HG03095 (cell line): Measurements from ENCODE around the gene EHBP1L1.
"Not testable (repeated sequence)": the region's sequence is repeated elsewhere in the genome, so short reads cannot be mapped to it uniquely, and the experiment has no call there.

Experiments used
- ATAC-seq: cut with Tn5 transposase; IDR thresholded peaks from one replicate; pipeline ENCODE4 v1.9.1; 2021; ENCODE audit warnings: moderate library complexity; ENCODE audit not compliant: unreplicated experiment

Gene EHBP1L1

DNA sequence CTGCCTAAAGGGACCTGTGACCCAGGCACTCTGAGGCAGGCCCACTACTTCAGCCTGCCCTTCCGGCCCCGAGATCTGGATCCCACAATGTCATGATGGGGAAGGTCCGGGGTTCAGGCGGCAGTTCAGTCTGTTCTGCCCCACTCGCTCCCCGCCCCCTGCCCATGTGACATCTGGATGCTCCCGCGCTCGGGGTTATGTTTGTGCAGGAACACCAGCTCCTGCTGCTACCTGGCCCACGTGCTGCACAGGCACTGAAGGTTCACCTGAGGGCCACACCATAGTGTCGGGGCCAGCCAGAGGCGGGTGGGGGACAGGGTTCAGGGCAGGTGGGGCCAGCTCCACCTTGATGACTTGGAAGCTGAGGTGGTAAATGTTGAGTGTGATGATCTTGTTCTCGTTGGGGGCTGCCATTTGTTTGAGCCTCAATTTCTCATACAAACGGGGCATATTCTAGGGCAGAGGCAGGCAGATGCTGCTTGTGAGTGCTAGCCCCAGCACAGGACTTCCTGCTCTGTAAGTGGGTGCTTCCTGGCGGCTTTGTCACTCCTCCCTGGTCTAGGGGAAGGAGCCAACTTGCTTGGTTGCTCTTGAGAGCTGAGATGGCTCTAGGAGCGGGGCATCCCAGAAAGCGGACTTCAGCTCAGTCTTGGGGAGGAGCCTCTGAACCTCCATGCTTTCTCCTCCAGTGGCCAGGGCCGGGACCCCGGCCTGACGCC, 57.7 kb downstream of the EHBP1L1 start:
- no peak for ATAC-seq

DNA sequence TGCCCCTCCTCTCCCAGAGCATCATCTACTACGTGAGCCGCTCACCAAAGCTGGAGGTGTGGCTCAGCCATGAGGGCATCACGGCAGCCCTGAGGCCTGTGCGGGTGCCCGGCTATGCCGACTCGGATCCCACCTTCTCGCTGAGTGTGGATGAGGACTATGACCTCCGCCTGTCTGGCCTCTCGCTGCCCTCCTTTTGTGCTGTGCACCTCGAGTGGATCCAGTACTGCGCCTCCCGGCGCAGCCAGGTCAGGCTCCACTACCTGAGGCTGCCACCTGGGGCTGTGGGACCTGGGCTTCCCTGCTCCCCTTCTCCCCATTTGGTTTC, 58.2 kb downstream of the EHBP1L1 start:
- no peak for ATAC-seq

DNA sequence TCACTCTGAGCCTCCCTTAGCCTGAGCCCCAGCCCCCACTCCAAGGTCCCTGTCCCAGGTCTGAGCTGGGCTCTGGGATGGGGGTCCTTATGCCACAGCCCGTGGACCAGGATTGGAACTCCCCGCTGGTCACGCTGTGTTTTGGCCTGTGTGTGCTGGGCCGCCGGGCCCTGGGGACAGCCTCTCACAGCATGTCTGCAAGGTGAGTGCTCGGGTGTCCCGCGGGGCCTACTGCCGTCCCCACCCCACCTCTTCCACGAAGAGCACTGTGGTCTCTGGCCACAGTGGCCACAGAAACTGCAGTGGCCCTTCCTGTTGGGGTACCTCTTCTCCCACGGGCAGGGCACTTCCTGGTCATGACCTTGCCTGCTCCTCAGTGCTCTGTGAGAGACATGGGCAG, 58.6 kb downstream of the EHBP1L1 start:
- ATAC-seq = no peak

DNA sequence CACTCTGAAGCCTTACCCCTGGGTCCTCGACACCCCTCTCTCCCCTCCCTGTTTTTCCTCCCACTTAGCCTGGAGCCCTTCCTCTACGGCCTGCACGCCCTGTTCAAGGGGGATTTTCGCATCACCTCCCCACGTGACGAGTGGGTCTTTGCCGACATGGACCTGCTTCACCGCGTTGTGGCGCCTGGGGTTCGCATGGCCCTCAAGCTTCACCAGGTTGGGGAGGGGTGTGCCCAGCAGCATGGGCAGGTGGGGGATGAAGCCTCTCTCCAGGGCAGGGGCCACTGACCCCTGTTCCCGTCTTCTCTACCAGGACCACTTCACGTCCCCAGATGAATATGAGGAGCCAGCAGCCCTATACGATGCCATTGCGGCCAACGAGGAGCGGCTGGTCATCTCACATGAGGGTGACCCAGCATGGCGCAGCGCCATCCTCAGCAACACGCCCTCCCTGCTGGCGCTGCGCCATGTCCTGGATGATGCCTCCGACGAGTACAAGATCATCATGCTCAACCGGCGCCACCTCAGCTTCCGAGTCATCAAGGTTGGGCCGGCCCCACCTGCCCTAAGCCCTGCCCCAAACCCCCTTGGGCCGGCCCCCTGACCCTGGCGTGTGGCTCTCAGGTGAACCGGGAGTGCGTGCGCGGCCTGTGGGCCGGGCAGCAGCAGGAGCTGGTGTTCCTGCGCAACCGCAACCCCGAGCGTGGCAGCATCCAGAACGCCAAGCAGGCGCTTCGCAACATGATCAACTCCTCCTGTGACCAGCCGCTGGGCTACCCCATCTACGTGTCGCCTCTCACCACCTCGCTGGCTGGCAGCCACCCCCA, 59.3 kb downstream of the EHBP1L1 start:
- no peak for ATAC-seq

DNA sequence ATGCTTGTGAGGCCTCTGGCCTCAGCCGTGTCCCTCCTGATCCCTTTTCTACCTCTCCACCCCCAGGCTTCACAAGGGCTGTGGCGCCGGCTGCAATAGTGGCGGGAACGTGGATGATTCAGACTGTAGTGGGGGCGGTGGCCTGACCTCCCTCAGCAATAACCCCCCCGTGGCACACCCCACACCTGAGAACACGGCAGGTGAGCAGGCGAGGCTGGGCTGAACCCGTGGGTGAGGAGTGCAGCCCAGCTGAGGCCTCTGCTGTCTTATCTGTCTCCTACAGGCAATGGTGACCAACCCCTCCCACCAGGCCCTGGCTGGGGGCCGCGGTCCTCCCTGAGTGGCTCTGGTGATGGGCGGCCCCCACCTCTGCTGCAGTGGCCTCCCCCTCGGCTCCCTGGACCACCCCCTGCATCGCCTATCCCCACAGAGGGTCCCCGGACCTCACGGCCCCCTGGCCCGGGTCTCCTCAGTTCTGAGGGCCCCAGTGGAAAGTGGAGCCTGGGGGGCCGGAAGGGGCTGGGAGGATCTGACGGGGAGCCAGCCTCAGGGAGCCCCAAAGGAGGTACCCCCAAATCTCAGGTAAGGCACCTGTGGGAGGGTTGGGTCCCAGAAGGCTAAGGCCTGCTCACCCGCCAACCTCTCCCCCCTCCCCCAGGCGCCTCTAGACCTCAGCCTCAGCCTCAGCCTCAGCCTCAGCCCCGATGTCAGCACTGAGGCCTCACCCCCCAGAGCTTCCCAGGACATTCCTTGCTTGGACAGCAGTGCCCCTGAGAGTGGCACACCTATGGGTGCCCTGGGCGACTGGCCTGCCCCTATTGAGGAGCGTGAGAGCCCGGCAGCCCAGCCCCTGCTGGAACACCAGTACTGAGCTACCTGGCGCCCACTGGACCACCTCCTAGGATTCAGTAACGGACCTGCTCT, 60.5 kb downstream of the EHBP1L1 start:
- ATAC-seq = no peak

DNA sequence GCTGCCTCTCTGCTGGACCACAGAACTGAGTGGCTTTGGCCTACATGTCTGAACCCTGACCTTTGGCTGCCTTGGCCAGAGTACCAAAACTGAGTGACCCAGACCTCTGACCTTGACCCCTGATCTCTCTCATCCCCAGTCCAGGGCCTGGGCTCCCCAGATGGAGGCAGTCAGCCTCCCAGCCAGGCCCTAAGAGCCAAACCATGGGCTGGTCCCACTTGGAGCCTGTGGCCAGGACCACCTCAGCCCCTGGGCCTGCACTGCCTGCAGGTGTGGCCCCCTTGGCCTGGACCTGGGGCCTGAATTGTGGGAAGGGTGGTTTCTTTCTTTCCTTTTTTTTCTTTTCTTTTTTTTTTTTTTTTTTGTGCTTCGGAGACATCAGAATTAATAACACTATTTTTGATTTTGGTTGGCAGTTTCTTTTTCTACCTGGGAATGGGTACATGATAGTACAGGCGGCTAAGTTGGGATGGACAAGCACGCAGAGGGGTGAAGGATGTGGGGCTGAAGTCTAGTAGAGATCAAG, 61.2 kb downstream of the EHBP1L1 start:
- no peak for ATAC-seq

DNA sequence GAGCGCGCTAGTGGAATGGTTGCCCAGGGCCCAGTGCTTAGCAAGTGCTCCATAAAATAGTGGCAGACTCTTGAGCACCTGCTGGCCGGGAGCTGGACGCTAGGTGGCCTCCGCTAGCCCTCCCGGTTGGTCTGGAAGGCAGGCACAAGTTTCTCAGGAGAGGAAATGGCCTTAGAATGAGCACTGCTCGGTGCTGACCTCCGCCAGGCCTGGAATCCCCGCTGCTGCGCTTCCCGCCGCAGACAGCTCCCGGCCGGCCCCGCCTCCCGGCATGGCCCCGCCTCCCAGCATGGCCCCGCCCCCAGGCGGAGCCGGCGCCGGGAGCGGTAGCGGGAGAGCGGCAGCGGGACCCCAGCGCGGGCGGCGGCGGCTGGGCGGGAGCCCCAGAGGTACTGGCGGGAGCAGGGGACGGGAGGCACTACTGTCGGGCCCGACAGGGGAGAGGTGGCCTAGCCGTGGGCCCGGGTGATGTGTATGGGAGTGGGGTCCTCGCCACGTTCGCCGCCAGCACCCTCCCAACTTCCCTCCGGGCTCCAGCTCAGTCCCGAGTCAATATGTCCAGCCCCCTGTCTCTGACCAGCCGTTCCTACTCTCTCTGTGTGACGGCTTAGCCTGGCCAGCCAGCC, 62.1 kb downstream of the EHBP1L1 start, which contains the start of gene SIPA1:
Gene SIPA1, plus strand, starts transcription at position 308 of the 626 bp plus-strand sequence. CDS start 2,821 bp downstream, outside the sequence.
- ATAC-seq = peak; percentile 39

DNA sequence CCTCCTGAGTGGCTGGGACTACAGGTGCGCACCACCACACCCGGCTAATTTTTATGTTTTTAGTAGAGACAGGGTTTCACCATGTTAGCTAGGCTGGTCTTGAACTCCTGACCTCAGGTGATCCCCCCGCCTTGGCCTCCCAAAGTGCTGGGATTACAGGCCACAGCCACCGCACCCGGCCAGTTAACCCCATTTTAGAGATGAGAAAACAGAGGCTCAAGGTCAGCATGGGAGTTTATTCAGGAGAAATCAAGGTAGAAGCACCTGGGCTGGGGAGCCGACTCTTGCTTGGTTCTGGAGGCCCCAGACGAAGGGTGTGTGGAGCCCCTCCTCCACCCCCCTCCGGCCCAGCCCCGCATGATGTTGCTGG, 63.4 kb downstream of the EHBP1L1 start:
- not testable (repeated sequence) for ATAC-seq

DNA sequence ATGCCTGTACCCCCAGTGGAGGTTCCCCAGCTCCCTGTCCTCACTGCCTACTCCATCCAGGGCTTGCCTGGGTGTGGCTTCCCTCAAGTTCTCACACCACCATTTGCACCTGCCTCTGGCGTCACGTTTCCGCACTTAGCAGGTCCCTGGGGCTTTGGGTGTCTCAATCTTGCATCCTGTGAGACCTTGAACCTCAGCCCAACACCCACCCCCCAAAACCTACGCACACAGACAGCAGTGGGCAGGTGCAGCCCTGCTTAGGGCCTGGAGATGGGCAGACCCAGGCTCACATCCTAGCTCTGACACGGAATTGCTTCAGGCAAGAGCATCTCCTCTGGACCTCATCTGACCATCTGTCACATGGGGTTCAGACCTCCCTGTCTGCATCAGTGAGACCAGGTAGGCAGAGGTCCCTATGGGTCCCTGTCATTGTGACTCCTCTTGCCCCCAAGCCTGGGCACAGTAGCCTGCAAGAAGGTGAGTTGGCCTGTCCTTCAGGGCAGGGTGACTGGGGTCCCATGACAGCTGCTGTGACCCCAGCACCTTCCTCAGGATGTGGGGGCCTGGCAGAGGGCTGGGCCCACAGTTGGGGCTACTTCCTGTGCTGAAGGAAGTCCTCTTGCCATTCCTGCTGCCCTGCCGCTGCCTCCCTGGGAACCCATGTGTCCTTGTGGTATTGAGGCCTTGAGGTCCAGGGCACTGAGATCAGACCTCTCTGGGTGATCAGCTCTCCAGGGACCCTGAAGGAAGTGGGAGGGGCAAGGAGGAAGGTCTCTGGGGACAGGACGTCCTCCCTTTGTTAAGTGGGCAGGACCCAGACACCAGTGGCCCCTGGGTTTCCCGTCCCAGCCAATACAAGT, 64.0 kb downstream of the EHBP1L1 start:
- ATAC-seq = peak; percentile 37

DNA sequence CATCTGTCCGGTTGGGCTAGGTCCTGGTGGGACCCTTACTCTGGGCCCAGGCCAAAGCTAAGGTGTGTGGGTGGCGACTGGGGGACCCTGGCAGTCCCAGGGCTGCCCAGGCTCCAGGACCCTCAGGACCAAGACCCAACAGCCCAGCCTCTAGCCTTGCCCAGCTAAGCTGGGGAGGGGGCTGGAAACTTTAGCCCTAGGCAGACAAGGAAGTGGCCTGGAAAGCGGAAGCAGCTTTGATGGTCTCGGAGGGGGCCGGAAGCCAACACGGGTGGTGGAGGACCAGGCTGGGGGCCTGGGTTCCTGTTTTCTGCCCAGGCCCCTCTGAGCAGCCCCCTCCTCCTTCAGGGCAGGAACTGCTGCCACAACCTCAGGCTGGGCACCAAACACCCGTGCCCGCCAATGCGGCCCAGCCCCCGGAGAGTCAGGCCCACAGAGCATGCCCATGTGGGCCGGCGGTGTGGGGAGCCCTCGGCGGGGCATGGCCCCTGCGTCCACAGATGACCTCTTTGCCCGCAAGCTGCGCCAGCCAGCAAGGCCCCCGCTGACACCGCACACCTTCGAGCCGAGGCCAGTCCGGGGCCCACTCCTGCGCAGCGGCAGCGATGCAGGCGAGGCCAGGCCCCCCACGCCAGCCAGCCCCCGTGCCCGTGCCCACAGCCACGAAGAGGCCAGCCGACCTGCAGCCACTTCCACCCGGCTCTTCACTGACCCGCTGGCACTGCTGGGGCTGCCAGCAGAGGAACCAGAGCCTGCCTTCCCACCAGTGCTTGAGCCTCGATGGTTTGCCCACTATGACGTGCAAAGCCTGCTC, 64.8 kb downstream of the EHBP1L1 start:
- no peak for ATAC-seq

DNA sequence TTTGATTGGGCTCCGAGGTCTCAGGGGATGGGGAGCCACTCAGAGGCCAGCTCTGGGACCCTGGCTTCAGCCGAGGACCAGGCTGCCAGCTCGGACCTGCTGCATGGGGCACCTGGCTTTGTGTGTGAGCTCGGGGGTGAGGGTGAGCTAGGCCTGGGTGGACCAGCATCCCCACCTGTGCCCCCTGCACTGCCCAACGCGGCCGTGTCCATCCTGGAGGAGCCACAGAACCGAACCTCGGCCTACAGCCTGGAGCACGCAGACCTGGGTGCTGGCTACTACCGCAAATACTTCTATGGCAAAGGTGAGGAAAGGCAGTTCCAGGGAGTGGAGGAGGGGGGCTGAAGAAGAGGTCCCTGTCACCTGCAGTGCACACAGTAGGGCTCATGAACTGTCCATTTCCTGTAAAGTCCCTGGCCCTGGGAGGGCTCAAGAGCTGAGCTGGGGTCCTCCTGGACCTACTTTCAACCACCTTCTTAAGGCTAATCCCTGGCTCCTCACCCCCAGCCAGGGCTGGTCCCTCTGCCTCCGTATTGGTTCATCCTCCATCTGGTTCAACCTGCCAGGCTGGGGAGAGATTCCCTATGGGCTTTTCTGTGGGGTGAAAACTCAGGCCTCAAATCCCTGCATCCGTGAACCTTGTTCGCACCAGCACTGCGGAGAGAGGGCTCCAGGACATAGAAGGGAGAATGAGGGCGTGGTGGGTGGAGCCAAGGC, 65.6 kb downstream of the EHBP1L1 start:
- no peak for ATAC-seq
